ENCODE measurements around the gene CAB39L.
"Not testable (repeated sequence)": the region's sequence is repeated elsewhere in the genome, so short reads cannot be mapped to it uniquely, and the experiment has no call there.

The CAB39L gene

DNA sequence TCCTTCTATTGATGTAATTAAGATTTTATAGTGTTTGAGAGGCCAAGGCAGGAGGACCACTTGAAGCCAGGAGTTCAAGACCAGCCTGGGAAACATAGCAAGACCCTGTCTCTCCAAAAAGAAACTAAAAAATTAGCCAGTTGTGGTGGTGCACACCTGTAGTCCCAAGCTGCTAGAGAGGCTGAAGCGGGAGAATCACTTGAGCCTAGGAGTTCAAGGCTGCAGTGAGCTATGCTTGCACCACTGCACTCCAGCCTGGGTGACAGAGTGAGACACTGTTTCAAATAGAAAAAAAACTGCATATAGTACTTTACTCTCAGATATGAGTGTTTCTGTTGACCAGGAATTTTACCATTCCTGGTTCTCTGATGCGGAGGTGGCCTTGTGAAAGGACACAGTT lies 147.2 kb downstream of the CAB39L start:
- Histone ChIP-seq H3K9ac (ENCODE audit: low read depth, low read length, poor library complexity) (no peak overlapping the region), H2BK5ac (ENCODE audit: low read length) (no peak overlapping the region), H3K27ac (replicated peaks; ENCODE audit: low read length) (no peak overlapping the region), H3K4ac (ENCODE audit: low read length) (no peak overlapping the region), H3K4me2 (ENCODE audit: insufficient read depth, low read length, poor library complexity, severe bottlenecking) (no peak overlapping the region), H4K91ac (ENCODE audit: low read depth, low read length, poor library complexity) (no peak overlapping the region), H2AK5ac (ENCODE audit: low read depth, low read length) (no peak overlapping the region), H2BK12ac (ENCODE audit: low read length) (no peak overlapping the region), H3K4me3 (ENCODE audit: low read length in 2 of 2) (no peak overlapping the region), H3K18ac (ENCODE audit: low read length) (no peak overlapping the region), H3K27me3 (ENCODE audit: control insufficient read depth in 3 of 3, insufficient read depth in 3 of 3, low read depth in 1 of 3, low read length in 3 of 3) (no peaks in the 10 kb centered on the region), H2BK120ac (ENCODE audit: low read depth, low read length) (no peak overlapping the region), H3K4me1 (ENCODE audit: control insufficient read depth in 2 of 2, insufficient read depth in 1 of 2, low read depth in 1 of 2, low read length in 2 of 2) (peaks cover 0 to 1% of the 10 kb centered on the region in 2 donors), H4K8ac (ENCODE audit: low read depth, low read length) (no peak overlapping the region), H3K9me3 (replicated peaks in 1 of 2; ENCODE audit: control insufficient read depth in 2 of 2, insufficient read depth in 1 of 2, low read depth in 1 of 2, low read length in 2 of 2) (no peaks in the 10 kb centered on the region), H2BK15ac (ENCODE audit: low read length) (no peak overlapping the region), H3K79me1 (ENCODE audit: low read depth, low read length) (no peaks in the 10 kb centered on the region), H3K36me3 (replicated peaks in 1 of 2; ENCODE audit: control insufficient read depth in 2 of 2, insufficient read depth in 2 of 2, low read length in 2 of 2) (no peaks in the 10 kb centered on the region), H3K14ac (ENCODE audit: low read length) (no peak overlapping the region), H3K23ac (ENCODE audit: low read depth, low read length, poor library complexity) (no peak overlapping the region), H2AFZ (ENCODE audit: low read length) (no peak overlapping the region)
- no CpG with 5 or more reads among the region's 2 CpGs for WGBS, 2 donors (ENCODE audit: extremely low coverage in 2 of 2, insufficient read length in 2 of 2, insufficient replicate concordance in 1 of 2)
- DNase-seq (ENCODE audit: low spot score): no peak

- Histone ChIP-seq H3K4me2 (ENCODE audit: insufficient read depth, low read length, poor library complexity, severe bottlenecking) (no peak overlapping the region), H3K9me3 (replicated peaks in 1 of 2; ENCODE audit: control insufficient read depth in 2 of 2, insufficient read depth in 1 of 2, low read depth in 1 of 2, low read length in 2 of 2) (no peaks in the 10 kb centered on the region), H2AK5ac (ENCODE audit: low read depth, low read length) (no peak overlapping the region), H3K23ac (ENCODE audit: low read depth, low read length, poor library complexity) (no peak overlapping the region), H3K9ac (ENCODE audit: low read depth, low read length, poor library complexity) (no peak overlapping the region), H3K27me3 (ENCODE audit: control insufficient read depth in 3 of 3, insufficient read depth in 3 of 3, low read depth in 1 of 3, low read length in 3 of 3) (peaks cover 0 to 2% (median 0%) of the 10 kb centered on the region in 3 experiments), H3K27ac (replicated peaks; ENCODE audit: low read length) (no peak overlapping the region), H2AFZ (ENCODE audit: low read length) (peak overlapping the region; percentile 79), H3K4me3 (ENCODE audit: low read length in 2 of 2) (no peak overlapping the region), H2BK5ac (ENCODE audit: low read length) (no peak overlapping the region), H3K79me1 (ENCODE audit: low read depth, low read length) (no peaks in the 10 kb centered on the region), H2BK120ac (ENCODE audit: low read depth, low read length) (no peak overlapping the region), H3K4me1 (ENCODE audit: control insufficient read depth in 2 of 2, insufficient read depth in 1 of 2, low read depth in 1 of 2, low read length in 2 of 2) (no peaks in the 10 kb centered on the region), H2BK15ac (ENCODE audit: low read length) (no peak overlapping the region), H2BK12ac (ENCODE audit: low read length) (no peak overlapping the region), H4K91ac (ENCODE audit: low read depth, low read length, poor library complexity) (no peak overlapping the region), H4K8ac (ENCODE audit: low read depth, low read length) (no peak overlapping the region), H3K18ac (ENCODE audit: low read length) (no peak overlapping the region), H3K14ac (ENCODE audit: low read length) (no peak overlapping the region), H3K4ac (ENCODE audit: low read length) (no peak overlapping the region), H3K36me3 (replicated peaks in 1 of 2; ENCODE audit: control insufficient read depth in 2 of 2, insufficient read depth in 2 of 2, low read length in 2 of 2) (no peaks in the 10 kb centered on the region)
- DNase-seq (ENCODE audit: low spot score): no peak
- no CpG with 5 or more reads among the region's 6 CpGs for WGBS, 2 donors (ENCODE audit: extremely low coverage in 2 of 2, insufficient read length in 2 of 2, insufficient replicate concordance in 1 of 2)
Measured at GRCh38 chr13:49295244-49295643, 148.6 kb downstream of the CAB39L start.

- not testable (repeated sequence) for H3K14ac ChIP-seq (ENCODE audit: low read length); H3K4me3 ChIP-seq (ENCODE audit: low read length in 2 of 2); H3K4ac ChIP-seq (ENCODE audit: low read length); H3K4me1 ChIP-seq (ENCODE audit: control insufficient read depth in 2 of 2, insufficient read depth in 1 of 2, low read depth in 1 of 2, low read length in 2 of 2); H2AK5ac ChIP-seq (ENCODE audit: low read depth, low read length); H2BK120ac ChIP-seq (ENCODE audit: low read depth, low read length); H2BK15ac ChIP-seq (ENCODE audit: low read length); H3K27me3 ChIP-seq (ENCODE audit: control insufficient read depth in 3 of 3, insufficient read depth in 3 of 3, low read depth in 1 of 3, low read length in 3 of 3); H2BK12ac ChIP-seq (ENCODE audit: low read length); H2BK5ac ChIP-seq (ENCODE audit: low read length); H4K91ac ChIP-seq (ENCODE audit: low read depth, low read length, poor library complexity); H3K4me2 ChIP-seq (ENCODE audit: insufficient read depth, low read length, poor library complexity, severe bottlenecking); H2AFZ ChIP-seq (ENCODE audit: low read length); H3K36me3 ChIP-seq (replicated peaks in 1 of 2; ENCODE audit: control insufficient read depth in 2 of 2, insufficient read depth in 2 of 2, low read length in 2 of 2); H4K8ac ChIP-seq (ENCODE audit: low read depth, low read length); H3K79me1 ChIP-seq (ENCODE audit: low read depth, low read length); H3K27ac ChIP-seq (replicated peaks; ENCODE audit: low read length); DNase-seq (ENCODE audit: low spot score); H3K9ac ChIP-seq (ENCODE audit: low read depth, low read length, poor library complexity); H3K23ac ChIP-seq (ENCODE audit: low read depth, low read length, poor library complexity); H3K18ac ChIP-seq (ENCODE audit: low read length); H3K9me3 ChIP-seq (replicated peaks in 1 of 2; ENCODE audit: control insufficient read depth in 2 of 2, insufficient read depth in 1 of 2, low read depth in 1 of 2, low read length in 2 of 2)
- WGBS, 2 donors (ENCODE audit: extremely low coverage in 2 of 2, insufficient read length in 2 of 2, insufficient replicate concordance in 1 of 2): no CpG with 5 or more reads among the region's 6 CpGs
Measured at GRCh38 chr13:49294723-49295122, 149.1 kb downstream of the CAB39L start.

DNA sequence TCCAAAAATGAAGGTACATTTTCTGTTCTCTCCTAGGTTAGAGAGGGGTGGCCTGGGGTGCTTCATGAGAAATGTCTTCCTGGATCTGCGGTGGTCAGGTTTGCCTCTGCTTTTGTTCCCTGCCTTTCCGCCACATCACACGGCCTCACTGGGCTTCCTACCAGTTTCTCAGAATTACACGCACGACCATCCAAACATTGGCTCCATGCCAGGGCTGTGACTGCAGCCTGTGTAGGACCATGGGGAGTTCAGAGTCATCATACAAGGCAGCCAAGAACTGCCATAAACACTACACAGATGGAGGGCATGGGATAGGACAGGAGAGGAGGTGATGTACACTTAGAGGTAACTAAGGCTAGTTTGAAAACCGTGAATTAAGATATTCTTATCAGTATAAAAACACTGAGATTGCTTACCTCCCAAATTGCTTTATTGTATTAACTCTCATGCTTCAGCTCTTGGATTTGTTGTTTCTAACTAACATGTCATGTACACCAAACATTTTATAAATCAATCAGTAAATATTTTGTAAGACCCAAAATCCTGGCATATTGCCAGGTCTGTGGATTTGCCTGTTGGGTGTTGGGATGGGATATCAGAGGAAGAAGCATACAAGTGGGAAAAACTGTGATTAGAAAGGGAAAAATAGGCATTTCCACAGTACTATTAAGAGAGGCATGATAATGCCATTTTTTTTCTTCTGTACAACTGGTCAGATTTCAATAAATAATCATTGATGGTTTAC lies 150.9 kb downstream of the CAB39L start:
- Histone ChIP-seq H4K91ac (ENCODE audit: low read depth, low read length, poor library complexity) (no peak overlapping the region), H3K4me2 (ENCODE audit: insufficient read depth, low read length, poor library complexity, severe bottlenecking) (no peak overlapping the region), H3K9ac (ENCODE audit: low read depth, low read length, poor library complexity) (no peak overlapping the region), H2BK5ac (ENCODE audit: low read length) (no peak overlapping the region), H3K79me1 (ENCODE audit: low read depth, low read length) (no peaks in the 10 kb centered on the region), H2AFZ (ENCODE audit: low read length) (no peak overlapping the region), H2BK120ac (ENCODE audit: low read depth, low read length) (no peak overlapping the region), H4K8ac (ENCODE audit: low read depth, low read length) (no peak overlapping the region), H3K4ac (ENCODE audit: low read length) (no peak overlapping the region), H3K4me3 (ENCODE audit: low read length in 2 of 2) (no peak overlapping the region), H3K18ac (ENCODE audit: low read length) (no peak overlapping the region), H3K4me1 (ENCODE audit: control insufficient read depth in 2 of 2, insufficient read depth in 1 of 2, low read depth in 1 of 2, low read length in 2 of 2) (no peaks in the 10 kb centered on the region), H3K27ac (replicated peaks; ENCODE audit: low read length) (no peak overlapping the region), H2AK5ac (ENCODE audit: low read depth, low read length) (no peak overlapping the region), H2BK12ac (ENCODE audit: low read length) (no peak overlapping the region), H3K14ac (ENCODE audit: low read length) (no peak overlapping the region), H3K27me3 (ENCODE audit: control insufficient read depth in 3 of 3, insufficient read depth in 3 of 3, low read depth in 1 of 3, low read length in 3 of 3) (peaks cover 0 to 2% (median 0%) of the 10 kb centered on the region in 3 experiments), H3K36me3 (replicated peaks in 1 of 2; ENCODE audit: control insufficient read depth in 2 of 2, insufficient read depth in 2 of 2, low read length in 2 of 2) (no peaks in the 10 kb centered on the region), H3K23ac (ENCODE audit: low read depth, low read length, poor library complexity) (no peak overlapping the region), H3K9me3 (replicated peaks in 1 of 2; ENCODE audit: control insufficient read depth in 2 of 2, insufficient read depth in 1 of 2, low read depth in 1 of 2, low read length in 2 of 2) (no peaks in the 10 kb centered on the region), H2BK15ac (ENCODE audit: low read length) (no peak overlapping the region)
- no CpG with 5 or more reads among the region's 6 CpGs for WGBS, 2 donors (ENCODE audit: extremely low coverage in 2 of 2, insufficient read length in 2 of 2, insufficient replicate concordance in 1 of 2)
- no peak for DNase-seq (ENCODE audit: low spot score)
